Neural cell (in vitro differentiated cells): ENCODE data around the gene AGPAT2. TPM values are rescaled to one million over a fixed set of nuclear protein-coding genes. Genes with fewer than 3 reads are reported as not detected.

Experiments used
- H2AFZ ChIP-seq: fragments of 200-600, 300-800 bp; sonication (generic), shearing (Covaris generic); 2 replicates; pipeline ENCODE4 v1.6.0; 2014; ENCODE audit warnings: low read depth, mild to moderate bottlenecking, antibody characterized with exemption, low read length, moderate library complexity
- H3F3A ChIP-seq: fragments of 200-600 bp; shearing (Covaris generic); 2 replicates; pipeline ENCODE4 v1.6.1; 2016; ENCODE audit warnings: mild to moderate bottlenecking, moderate library complexity, mixed read lengths, antibody characterized with exemption, low read length; ENCODE audit not compliant: insufficient read depth, poor library complexity, severe bottlenecking
- H3K27ac ChIP-seq: fragments of 200-600, 300-800 bp; sonication (generic), shearing (Covaris generic); 2 replicates; pipeline ENCODE4 v1.5.1; 2014; ENCODE audit warnings: mild to moderate bottlenecking, low read length, moderate library complexity
- H3K27me3 ChIP-seq: fragments of 300-800, 200-600 bp; sonication (generic), shearing (Covaris generic); 2 replicates; pipeline ENCODE4 v1.6.0; 2014; ENCODE audit warnings: mild to moderate bottlenecking, low read depth, low read length, moderate library complexity; ENCODE audit not compliant: insufficient read depth
- H3K36me3 ChIP-seq: fragments of 300-800, 200-600 bp; sonication (generic), shearing (Covaris generic); 2 replicates; pipeline ENCODE4 v1.5.1; 2014; ENCODE audit warnings: mild to moderate bottlenecking, antibody characterized with exemption, low read length, moderate library complexity; ENCODE audit not compliant: insufficient read depth
- H3K4me2 ChIP-seq: fragments of 300-800, 200-600 bp; sonication (generic), shearing (Covaris generic); 2 replicates; pipeline ENCODE4 v1.6.0; 2014; ENCODE audit warnings: mild to moderate bottlenecking, low read length
- H3K4me3 ChIP-seq: fragments of 300-800, 200-600 bp; sonication (generic), shearing (Covaris generic); 2 replicates; pipeline ENCODE4 v1.5.1; 2014; ENCODE audit warnings: mild to moderate bottlenecking, low read length, moderate library complexity
- H3K79me2 ChIP-seq: fragments of 200-600 bp; shearing (Covaris generic); replicated peaks from 2 replicates; pipeline ENCODE4 v1.6.0; 2014; ENCODE audit warnings: mild to moderate bottlenecking, low read length, moderate library complexity; ENCODE audit not compliant: insufficient read depth
- H3K9ac ChIP-seq: fragments of 300-800, 200-600 bp; sonication (generic), shearing (Covaris generic); 2 replicates; pipeline ENCODE4 v1.6.1; 2016; ENCODE audit warnings: mild to moderate bottlenecking, low read length, mixed read lengths
- H3K9me2 ChIP-seq: fragments of 200-600 bp; shearing (Covaris generic); 2 replicates; pipeline ENCODE4 v1.6.1; 2016; ENCODE audit warnings: mild to moderate bottlenecking, low read length, mixed read lengths; ENCODE audit not compliant: insufficient read depth
- H3K9me3 ChIP-seq: fragments of 200-600, 300-800 bp; sonication (generic), shearing (Covaris generic); 2 replicates; pipeline ENCODE4 v1.6.1; 2016; ENCODE audit warnings: mild to moderate bottlenecking, mixed run types, low read length, moderate library complexity, mixed read lengths
- H4K20me1 ChIP-seq: fragments of 200-600 bp; shearing (Covaris generic); 2 replicates; pipeline ENCODE4 v1.6.1; 2016; ENCODE audit warnings: mild to moderate bottlenecking, mixed run types; ENCODE audit not compliant: insufficient read depth
- CTCF ChIP-seq: fragments of 450-650 bp; IDR thresholded peaks from 2 replicates; pipeline ENCODE4 v1.5.1; 2014; ENCODE audit warnings: antibody characterized with exemption, mild to moderate bottlenecking, moderate library complexity; ENCODE audit not compliant: poor library complexity, severe bottlenecking
- EP300 ChIP-seq: fragments of 450-650 bp; conservative IDR thresholded peaks from 2 replicates; pipeline ENCODE4 v1.6.1; 2014; ENCODE audit warnings: antibody characterized with exemption, mild to moderate bottlenecking, moderate library complexity; ENCODE audit not compliant: poor library complexity, severe bottlenecking
- EZH2 ChIP-seq: fragments of 200-600, 300-800 bp; shearing (Covaris generic), sonication (generic); IDR thresholded peaks from 2 replicates; pipeline ENCODE4 v1.6.1; 2014; ENCODE audit warnings: antibody characterized with exemption, low read length, borderline replicate concordance, mild to moderate bottlenecking; ENCODE audit not compliant: insufficient read depth, poor library complexity, severe bottlenecking
- MXI1 ChIP-seq: fragments of 450-650 bp; conservative IDR thresholded peaks from 2 replicates; pipeline ENCODE4 v1.6.1; 2014; ENCODE audit warnings: antibody characterized with exemption, mild to moderate bottlenecking; ENCODE audit not compliant: poor library complexity, severe bottlenecking
- POLR2AphosphoS5 ChIP-seq: IDR thresholded peaks from 2 replicates; pipeline ENCODE4 v1.6.1; 2012
- RAD21 ChIP-seq: fragments of 450-650 bp; conservative IDR thresholded peaks from 2 replicates; pipeline ENCODE4 v1.6.1; 2014; ENCODE audit warnings: antibody characterized with exemption, mild to moderate bottlenecking, moderate library complexity
- REST ChIP-seq: IDR thresholded peaks from 2 replicates; pipeline ENCODE4 v1.6.1; 2012; ENCODE audit warnings: borderline replicate concordance
- SMC3 ChIP-seq: fragments of 450-650 bp; conservative IDR thresholded peaks from 2 replicates; pipeline ENCODE4 v1.6.1; 2014; ENCODE audit warnings: antibody characterized with exemption, mild to moderate bottlenecking, moderate library complexity; ENCODE audit not compliant: poor library complexity
- TAF1 ChIP-seq: IDR thresholded peaks from 2 replicates; pipeline ENCODE4 v1.6.1; 2012; ENCODE audit warnings: low read depth
- polyA plus RNA-seq: library from polyadenylated mRNA; depleted of rRNA; stranded (reverse); fragments of >200 nt; gene quantifications from 2 replicates; pipeline ENCODE4 v1.2.3, GENCODE V29; 2014

The AGPAT2 gene
- polyA plus RNA-seq, 1 donor from 2014 or later: 1.3 TPM

DNA sequence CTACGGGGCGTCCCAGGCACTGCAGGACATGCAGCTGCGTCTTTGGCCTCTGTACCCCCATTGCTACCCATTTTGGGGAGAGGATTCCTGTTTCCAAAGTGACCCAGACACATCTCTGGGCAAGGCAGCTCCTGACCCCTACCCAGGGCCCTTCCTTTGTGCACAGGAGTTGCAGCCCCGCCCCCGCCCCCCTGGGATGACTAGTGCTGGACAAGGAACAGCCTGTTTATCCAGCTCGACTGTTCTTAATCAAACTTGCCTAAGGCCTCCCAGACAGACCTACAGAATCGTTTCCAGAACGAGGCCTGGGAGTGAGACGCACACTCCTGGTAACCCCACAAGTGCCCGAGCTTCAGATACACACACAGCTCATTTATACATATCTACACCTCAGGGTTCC is 38.4 kb upstream of the AGPAT2 start:
- TF ChIP-seq CTCF: no peak
- no peak for TF ChIP-seq SMC3
- TF ChIP-seq EZH2: no peak
- TF ChIP-seq TAF1: no peak
- no peak for TF ChIP-seq EP300
- no peak for TF ChIP-seq POLR2AphosphoS5
- Histone ChIP-seq H4K20me1 (peaks cover 10% of the 10 kb centered on the region), H3K27ac (no peak overlapping the region), H3K9me3 (no peaks in the 10 kb centered on the region), H3K9ac (no peak overlapping the region), H3K27me3 (peaks cover 8% of the 10 kb centered on the region), H3K4me3 (peak overlapping the region; percentile 94), H3K9me2 (no peaks in the 10 kb centered on the region), H2AFZ (no peak overlapping the region), H3F3A (no peaks in the 10 kb centered on the region), H3K79me2 (peaks cover 21% of the 10 kb centered on the region), H3K36me3 (no peaks in the 10 kb centered on the region), H3K4me2 (no peak overlapping the region)

- Histone ChIP-seq H2AFZ (no peak overlapping the region), H3K9me3 (no peaks in the 10 kb centered on the region), H3K79me2 (peaks cover 21% of the 10 kb centered on the region), H3K36me3 (no peaks in the 10 kb centered on the region), H3K27ac (no peak overlapping the region), H3K9me2 (no peaks in the 10 kb centered on the region), H3K4me2 (no peak overlapping the region), H3K27me3 (peaks cover 8% of the 10 kb centered on the region), H3K4me3 (no peak overlapping the region), H3K9ac (no peak overlapping the region), H3F3A (no peaks in the 10 kb centered on the region), H4K20me1 (peaks cover 10% of the 10 kb centered on the region)
- TF ChIP-seq MXI1 (no peak), CTCF (no peak), EZH2 (no peak)
Measured at GRCh38 chr9:136724772-136725171, 37.5 kb upstream of the AGPAT2 start.

- Histone ChIP-seq H3K9me3 (no peaks in the 10 kb centered on the region), H3K9me2 (no peaks in the 10 kb centered on the region), H3K27ac (no peak overlapping the region), H3K4me2 (no peak overlapping the region), H3K27me3 (peaks cover 7% of the 10 kb centered on the region), H4K20me1 (peaks cover 10% of the 10 kb centered on the region), H2AFZ (no peak overlapping the region), H3K9ac (no peak overlapping the region), H3K79me2 (peaks cover 21% of the 10 kb centered on the region), H3K36me3 (no peaks in the 10 kb centered on the region), H3F3A (no peaks in the 10 kb centered on the region), H3K4me3 (no peak overlapping the region)
- no peak for TF ChIP-seq REST
- no peak for TF ChIP-seq EP300
- TF ChIP-seq MXI1: no peak
- TF ChIP-seq POLR2AphosphoS5: no peak
- TF ChIP-seq SMC3: no peak
- TF ChIP-seq TAF1: no peak
- TF ChIP-seq RAD21: no peak
- no peak for TF ChIP-seq CTCF
- no peak for TF ChIP-seq EZH2
Measured at GRCh38 chr9:136723989-136724388, 36.7 kb upstream of the AGPAT2 start.
